Glomerular endothelial cell (primary cell): ENCODE results near the gene SAT2. TPM values are rescaled to one million over a fixed set of nuclear protein-coding genes. Genes with fewer than 3 reads are reported as not detected.
"Not testable (repeated sequence)": the region's sequence is repeated elsewhere in the genome, so short reads cannot be mapped to it uniquely, and the experiment has no call there.

Experiments used
- DNase-seq: peaks from one replicate; pipeline ENCODE4 v3.0.0-alpha.2; 2011; ENCODE audit warnings: low read depth, low spot score; ENCODE audit errors: extremely low read depth
- total RNA-seq: library from RNA; depleted of rRNA; stranded (reverse); fragments of >200 nt; gene quantifications from 2 replicates; pipeline ENCODE4 v1.2.3, GENCODE V29; 2015

Gene SAT2
- 42.6 and 47.6 TPM in 2 replicates for total RNA-seq

DNA sequence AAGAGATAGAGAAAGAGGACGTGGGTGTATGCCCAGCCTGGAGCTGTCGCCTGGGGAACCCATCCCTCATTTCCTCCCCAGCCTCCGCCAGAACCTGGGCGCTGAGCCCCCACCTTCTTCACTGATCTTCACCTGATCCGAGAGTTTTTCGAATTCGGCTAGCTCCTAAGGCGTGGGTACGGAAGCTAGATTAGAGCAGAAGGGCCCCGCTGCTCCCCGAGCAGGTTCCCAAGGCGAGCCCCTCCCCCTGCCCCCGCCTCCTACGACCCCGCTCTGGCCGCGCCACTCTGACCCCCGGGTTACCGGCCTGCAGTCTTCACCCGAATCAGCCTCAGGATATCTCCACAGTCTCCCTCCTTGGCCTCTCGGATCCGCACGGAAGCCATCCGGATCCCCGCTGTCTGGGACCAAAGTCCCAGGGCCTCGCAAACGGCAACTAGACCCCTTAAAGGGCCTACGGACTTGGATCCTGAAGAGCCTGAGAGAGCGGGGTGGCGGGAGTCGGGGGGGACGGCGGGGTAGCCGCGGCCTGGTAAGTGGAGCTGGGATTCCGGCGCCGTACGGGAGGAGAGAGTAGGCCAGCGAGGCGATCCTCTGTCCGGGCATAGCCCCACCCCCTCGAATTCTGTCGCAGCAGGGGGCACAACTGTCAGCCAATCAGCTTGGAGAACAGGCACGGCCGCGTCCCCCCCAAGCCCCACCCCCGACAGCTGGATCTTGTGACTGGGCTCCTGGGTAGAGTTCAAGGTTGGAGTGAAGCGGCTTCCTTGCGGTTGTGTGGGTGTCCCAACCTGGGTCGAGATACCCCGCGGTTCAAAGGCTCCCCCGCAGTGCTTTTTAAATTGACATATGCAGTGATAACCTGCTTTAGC, at the start of gene SAT2:
TSS of gene SAT2 (minus strand) at position 572 of the 872 bp plus-strand sequence. CDS start at position 386, 186 bp downstream.
- DNase-seq, result peak; percentile 41

GRCh38 chr17:7676533-7676932, 48.9 kb upstream of the SAT2 start:
- no peak for DNase-seq

DNA sequence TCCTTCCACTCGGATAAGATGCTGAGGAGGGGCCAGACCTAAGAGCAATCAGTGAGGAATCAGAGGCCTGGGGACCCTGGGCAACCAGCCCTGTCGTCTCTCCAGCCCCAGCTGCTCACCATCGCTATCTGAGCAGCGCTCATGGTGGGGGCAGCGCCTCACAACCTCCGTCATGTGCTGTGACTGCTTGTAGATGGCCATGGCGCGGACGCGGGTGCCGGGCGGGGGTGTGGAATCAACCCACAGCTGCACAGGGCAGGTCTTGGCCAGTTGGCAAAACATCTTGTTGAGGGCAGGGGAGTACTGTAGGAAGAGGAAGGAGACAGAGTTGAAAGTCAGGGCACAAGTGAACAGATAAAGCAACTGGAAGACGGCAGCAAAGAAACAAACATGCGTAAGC, 47.3 kb upstream of the SAT2 start:
- no peak for DNase-seq

DNA sequence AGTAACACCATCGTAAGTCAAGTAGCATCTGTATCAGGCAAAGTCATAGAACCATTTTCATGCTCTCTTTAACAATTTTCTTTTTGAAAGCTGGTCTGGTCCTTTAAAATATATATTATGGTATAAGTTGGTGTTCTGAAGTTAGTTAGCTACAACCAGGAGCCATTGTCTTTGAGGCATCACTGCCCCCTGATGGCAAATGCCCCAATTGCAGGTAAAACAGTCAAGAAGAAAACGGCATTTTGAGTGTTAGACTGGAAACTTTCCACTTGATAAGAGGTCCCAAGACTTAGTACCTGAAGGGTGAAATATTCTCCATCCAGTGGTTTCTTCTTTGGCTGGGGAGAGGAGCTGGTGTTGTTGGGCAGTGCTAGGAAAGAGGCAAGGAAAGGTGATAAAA, 45.6 kb upstream of the SAT2 start:
- no peak for DNase-seq

DNA sequence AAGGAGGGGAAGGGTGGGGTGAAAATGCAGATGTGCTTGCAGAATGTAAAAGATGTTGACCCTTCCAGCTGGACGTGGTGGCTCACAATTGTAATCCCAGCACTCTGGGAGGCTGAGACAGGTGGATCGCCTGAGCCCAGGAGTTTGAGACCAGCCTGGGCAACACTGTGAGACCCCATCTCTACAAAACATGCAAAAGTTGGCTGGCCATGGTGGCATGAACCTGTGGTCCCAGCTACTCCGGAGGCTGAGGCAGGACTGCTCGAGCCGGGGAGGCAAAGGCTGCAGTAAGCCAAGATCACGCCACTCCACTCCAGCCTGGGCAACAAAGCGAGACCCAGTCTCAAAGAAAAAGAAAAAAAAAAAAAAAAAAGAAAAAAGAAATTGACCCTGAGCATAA, 40.9 kb upstream of the SAT2 start:
- DNase-seq, result no peak

- DNase-seq, result no peak
Measured at GRCh38 chr17:7667656-7668406, 40.2 kb upstream of the SAT2 start.

- no peak for DNase-seq
Measured at GRCh38 chr17:7656958-7657609, 29.5 kb upstream of the SAT2 start.

- DNase-seq, result no peak
Measured at GRCh38 chr17:7655541-7655840, 27.9 kb upstream of the SAT2 start.

GRCh38 chr17:7654832-7655540, 27.4 kb upstream of the SAT2 start:
- no peak for DNase-seq

- no peak for DNase-seq
Measured at GRCh38 chr17:7652388-7653356, 25.1 kb upstream of the SAT2 start.

GRCh38 chr17:7651665-7652387, 24.2 kb upstream of the SAT2 start:
- DNase-seq, result no peak

GRCh38 chr17:7651097-7651664, 23.6 kb upstream of the SAT2 start:
- no peak for DNase-seq

DNA sequence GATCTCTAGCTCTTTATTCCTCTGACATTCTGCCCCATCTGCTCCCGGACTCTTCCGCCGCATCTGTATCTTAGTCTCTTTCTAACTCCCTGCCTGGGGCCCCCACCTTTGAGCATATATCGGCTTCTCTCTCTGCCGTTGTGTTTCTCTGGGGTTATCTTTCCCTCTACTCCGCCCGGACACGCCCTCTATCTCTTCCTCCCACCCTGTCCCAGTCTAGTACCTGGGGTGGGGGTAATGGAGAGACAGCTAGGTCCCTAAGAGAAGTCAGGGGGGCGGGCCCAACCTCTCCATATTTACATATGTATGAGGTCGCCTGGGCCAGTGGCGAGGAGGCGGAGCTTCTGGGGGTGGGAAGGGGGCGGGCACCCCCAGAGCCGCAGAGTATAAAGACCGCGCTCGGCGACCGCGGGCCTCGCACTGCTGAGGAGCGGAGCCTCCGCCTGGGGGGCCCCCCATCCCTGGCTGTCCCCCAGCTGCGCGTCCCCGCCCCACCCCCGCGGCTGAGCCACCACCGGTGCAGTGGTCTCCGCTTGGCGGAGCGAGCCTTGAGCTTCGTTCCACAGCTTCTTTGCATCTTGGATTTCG, 23.0 kb upstream of the SAT2 start, which contains the start of gene ATP1B2:
TSS of gene ATP1B2 (plus strand) at position 418 of the 588 bp plus-strand sequence. CDS start 593 bp downstream, outside the sequence.
- DNase-seq, result no peak

DNA sequence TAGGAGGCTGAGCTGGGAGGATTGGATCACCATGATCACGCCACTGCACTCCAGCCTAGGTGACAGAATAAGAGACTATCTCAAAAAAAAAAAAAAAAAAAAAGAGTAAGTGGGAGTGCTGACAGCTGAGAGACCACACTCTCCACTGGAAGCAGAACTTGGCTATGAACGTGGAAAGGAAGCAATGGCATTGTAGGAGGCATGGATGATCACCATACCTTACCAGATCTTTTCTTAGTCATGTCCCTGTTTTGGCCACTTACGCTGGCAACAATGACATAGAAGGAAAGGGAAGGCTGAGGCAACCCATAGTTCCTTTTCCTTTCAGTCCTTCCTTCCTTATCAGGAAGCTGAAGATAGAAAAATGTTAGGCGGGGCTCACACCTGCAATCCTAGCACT, 19.4 kb upstream of the SAT2 start:
- DNase-seq, result no peak

DNA sequence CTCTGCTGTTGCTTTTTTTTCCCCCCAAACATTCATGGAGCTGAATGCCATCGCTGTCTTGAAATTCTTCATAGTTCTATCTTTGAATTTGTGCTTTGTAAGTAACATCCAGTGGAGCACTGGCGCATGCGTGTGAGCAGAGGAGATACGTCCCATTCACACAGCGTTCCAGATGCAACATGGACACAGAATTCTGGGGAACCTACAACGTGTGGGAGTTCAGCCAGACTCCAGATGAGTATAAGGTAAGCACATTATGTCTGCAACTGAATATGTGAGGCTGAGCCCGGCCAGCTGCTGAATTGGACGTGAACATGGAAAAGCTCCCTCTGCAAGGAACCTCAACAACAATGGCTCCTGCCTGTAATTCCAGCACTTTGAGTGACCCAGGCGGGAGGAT, 18.8 kb upstream of the SAT2 start:
- DNase-seq, result no peak

DNA sequence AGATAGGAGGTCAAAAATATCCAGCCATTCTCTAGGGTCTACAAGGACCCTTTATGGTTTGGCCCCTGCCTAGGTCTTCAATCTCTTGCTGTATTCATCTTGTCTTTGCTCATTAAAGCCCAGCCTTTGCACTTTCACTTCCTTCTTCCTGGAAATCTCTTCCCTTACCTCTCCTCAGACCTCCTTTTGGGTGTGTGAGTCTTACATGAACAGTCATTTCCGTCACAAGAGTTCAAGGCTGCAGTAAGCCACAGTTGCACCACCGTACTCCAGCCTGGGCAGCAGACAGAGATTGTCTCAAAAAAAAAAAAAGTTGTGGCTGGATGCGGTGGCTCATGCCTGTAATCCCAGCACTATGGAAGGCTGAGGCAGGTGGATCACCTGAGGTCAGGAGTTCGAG, 17.2 kb upstream of the SAT2 start:
- no peak for DNase-seq

- not testable (repeated sequence) for DNase-seq
Measured at GRCh38 chr17:7641635-7642034, 14.0 kb upstream of the SAT2 start.

DNA sequence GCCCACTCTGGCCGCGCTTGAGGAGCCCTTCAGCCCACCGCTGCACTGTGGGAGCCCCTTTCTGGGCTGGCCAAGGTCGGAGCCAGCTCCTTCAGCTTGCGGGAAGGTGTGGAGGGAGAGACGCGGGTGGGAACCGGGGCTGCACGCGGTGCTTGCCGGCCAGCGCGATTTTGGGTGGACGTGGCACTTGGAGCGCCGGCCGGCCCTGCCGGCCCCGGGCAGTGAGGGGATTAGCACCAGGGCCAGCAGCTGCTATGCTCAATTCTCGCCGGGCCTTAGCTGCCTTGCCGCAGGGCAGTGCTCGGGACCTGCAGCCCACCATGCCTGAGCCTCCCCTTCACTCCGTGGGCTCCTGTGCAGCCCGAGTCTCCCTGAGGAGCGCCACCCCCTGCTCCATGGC, 13.2 kb upstream of the SAT2 start:
- DNase-seq, result no peak
